WTC11 (cell line): Measurements from ENCODE around the gene ACSF2. TPM values are rescaled to one million over a fixed set of nuclear protein-coding genes. Genes with fewer than 3 reads are reported as not detected.

Experiments used
- ATAC-seq: fragments of 200-7000 bp; cut with Tn5 transposase; 2 replicates; pipeline ENCODE4 v1.10.0; 2021; ENCODE audit warnings: mild to moderate bottlenecking, moderate library complexity
- CTCF ChIA-PET: fragments of 300-600 bp; sonication (Branson Sonifier 250); formaldehyde crosslinking; loops from one replicate; lab custom pipeline; 2021; ENCODE audit warnings: antibody characterized with exemption; lab: Charles Lee
- POLR2A ChIA-PET: fragments of 350-600 bp; sonication (Branson Sonifier 250); formaldehyde crosslinking; loops from one replicate; lab custom pipeline; 2021; ENCODE audit warnings: antibody characterized with exemption; lab: Charles Lee
- DNase-seq: peaks from one replicate; pipeline ENCODE4 v3.0.0; 2021; ENCODE audit warnings: low spot score
- H3K27ac Mint-ChIP-seq: 2 replicates; pipeline ENCODE4 v1.8.0; 2021; ENCODE audit warnings: mixed read lengths
- H3K27me3 Mint-ChIP-seq: 2 replicates; pipeline ENCODE4 v1.8.0; 2021; ENCODE audit warnings: low read depth, mild to moderate bottlenecking, moderate library complexity, mixed read lengths
- H3K36me3 Mint-ChIP-seq: 2 replicates; pipeline ENCODE4 v1.8.0; 2021; ENCODE audit warnings: mixed read lengths
- H3K4me1 Mint-ChIP-seq: 2 replicates; pipeline ENCODE4 v1.8.0; 2022; ENCODE audit warnings: mixed read lengths
- H3K4me3 Mint-ChIP-seq: 2 replicates; pipeline ENCODE4 v1.8.0; 2021; ENCODE audit warnings: mild to moderate bottlenecking, moderate library complexity, mixed read lengths
- H3K9me3 Mint-ChIP-seq: 2 replicates; pipeline ENCODE4 v1.8.0; 2021; ENCODE audit warnings: mixed read lengths
- PREB ChIP-seq: sonication (generic); formaldehyde crosslinking; IDR thresholded peaks from 2 replicates; pipeline ENCODE4 v1.8.1; 2022; ENCODE audit warnings: mild to moderate bottlenecking, missing genetic modification reagents, moderate library complexity, borderline replicate concordance
- PRRX2 ChIP-seq: fragments of 250-450 bp; sonication (Bioruptor Pico); IDR thresholded peaks from 2 replicates; pipeline ENCODE4 v1.8.0; 2021; ENCODE audit warnings: mild to moderate bottlenecking
- SP1 ChIP-seq: sonication (generic); formaldehyde crosslinking; conservative IDR thresholded peaks from 2 replicates; pipeline ENCODE4 v1.8.1; 2022; ENCODE audit warnings: missing genetic modification reagents
- STAT6 ChIP-seq: sonication (generic); formaldehyde crosslinking; conservative IDR thresholded peaks from 2 replicates; pipeline ENCODE4 v1.8.1; 2023; ENCODE audit warnings: mild to moderate bottlenecking, low read depth, missing genetic modification reagents, moderate library complexity
- ZNF532 ChIP-seq: fragments of 250-450 bp; sonication (Bioruptor Pico); IDR thresholded peaks from 2 replicates; pipeline ENCODE4 v1.9.0; 2021; ENCODE audit warnings: mild to moderate bottlenecking, borderline replicate concordance
- total RNA-seq: library from RNA; stranded (reverse); gene quantifications from 3 replicates; pipeline ENCODE4 v1.2.3, GENCODE V29; 2021
- TF ChIP-seq, protein P1 (sequence below): sonication (generic); formaldehyde crosslinking; IDR thresholded peaks from 2 replicates; pipeline ENCODE4 v1.8.0; 2022; ENCODE audit warnings: mild to moderate bottlenecking, missing genetic modification reagents
- TF ChIP-seq, protein P2 (sequence below): sonication (generic); formaldehyde crosslinking; IDR thresholded peaks from 2 replicates; pipeline ENCODE4 v1.8.1; 2022; ENCODE audit warnings: low read depth, mild to moderate bottlenecking, moderate library complexity, missing genetic modification reagents, borderline replicate concordance
- TF ChIP-seq, protein P3 (sequence below): fragments of 250-450 bp; sonication (Bioruptor Pico); conservative IDR thresholded peaks from 2 replicates; pipeline ENCODE4 v1.9.0; 2021; ENCODE audit warnings: mild to moderate bottlenecking
- TF ChIP-seq, protein P4 (sequence below): sonication (generic); formaldehyde crosslinking; IDR thresholded peaks from 2 replicates; pipeline ENCODE4 v1.8.1; 2022; ENCODE audit warnings: missing genetic modification reagents, borderline replicate concordance
- TF ChIP-seq, protein P5 (sequence below): sonication (generic); formaldehyde crosslinking; IDR thresholded peaks from 2 replicates; pipeline ENCODE4 v1.8.0; 2022; ENCODE audit warnings: mild to moderate bottlenecking, missing genetic modification reagents

The ACSF2 gene
- total RNA-seq, 1 experiment from 2014 or later = 19.9 TPM

DNA sequence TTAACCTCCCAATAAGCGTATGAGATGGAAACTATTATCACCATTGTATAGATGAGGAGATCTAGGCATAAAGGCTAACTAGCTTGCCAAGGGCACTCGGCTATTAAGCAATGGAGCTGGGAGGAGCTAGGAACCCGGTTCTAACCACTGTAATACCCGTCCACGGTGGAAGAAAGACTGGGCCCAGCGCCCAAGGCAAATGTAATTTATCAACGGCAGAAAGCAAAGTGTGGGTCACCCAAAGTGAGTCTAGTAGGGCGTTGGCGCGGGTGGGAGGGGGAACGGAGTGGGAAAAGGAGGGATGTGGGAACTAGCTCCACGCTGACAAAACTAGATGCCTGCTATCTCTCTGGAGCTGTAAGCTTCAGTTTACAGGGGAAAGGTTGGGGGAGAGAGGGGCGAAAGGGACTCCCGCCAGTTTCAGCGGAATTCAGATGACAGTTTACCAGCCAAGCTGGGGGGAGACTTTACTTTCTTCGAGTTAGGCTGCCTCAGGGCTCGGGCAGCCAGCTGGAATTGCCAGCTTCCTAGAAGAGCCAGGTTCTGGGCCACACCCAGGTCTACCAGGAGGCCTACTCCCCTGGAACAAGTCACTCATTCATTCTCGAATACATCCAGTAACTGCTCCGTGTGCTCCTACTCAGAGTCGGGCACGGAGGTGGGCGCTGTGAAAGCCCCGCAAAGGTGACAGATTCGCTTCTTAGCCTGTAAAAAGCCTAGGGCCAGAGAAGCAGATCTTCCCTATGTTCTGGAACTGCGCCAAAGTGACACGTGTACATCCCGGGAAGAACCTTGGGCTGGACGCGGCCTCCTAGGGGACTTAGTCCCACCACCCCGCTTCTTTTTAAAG is 29.5 kb upstream of the ACSF2 start:
- POLR2A ChIA-PET = interaction anchor here (0.9 to 1.8 kb wide), 6 partner anchors 30 to 227 kb away, joined by 3 to 6 read pairs (median 3); partner anchors contain the start of gene ACSF2
- H3K36me3 Mint-ChIP-seq = peaks cover 46% of the 10 kb centered on the region
- peak overlapping the region; percentile 93 for H3K4me3 Mint-ChIP-seq
- H3K4me1 Mint-ChIP-seq = peaks cover 10% of the 10 kb centered on the region
- CTCF ChIA-PET = interaction anchor here (0.6 to 4.0 kb wide), 71 partner anchors 8 to 387 kb away, joined by 3 to 108 read pairs (median 6); partner anchors contain the start of genes ACSF2, CACNA1G, CHAD and EME1
- H3K27me3 Mint-ChIP-seq = peaks cover 7% of the 10 kb centered on the region
- 0 out of 2 replicates have a peak, but pooled peaks have one; percentile 14 for ATAC-seq
- H3K9me3 Mint-ChIP-seq = peaks cover 20% of the 10 kb centered on the region
- TF ChIP-seq PRRX2 (CRISPR knock-in tag) (no peak), SP1 (CRISPR knock-in tag) (no peak), STAT6 (no peak), ZNF532 (CRISPR knock-in tag) (no peak), PREB (CRISPR knock-in tag) (no peak)
- TF ChIP-seq, protein P1, sequence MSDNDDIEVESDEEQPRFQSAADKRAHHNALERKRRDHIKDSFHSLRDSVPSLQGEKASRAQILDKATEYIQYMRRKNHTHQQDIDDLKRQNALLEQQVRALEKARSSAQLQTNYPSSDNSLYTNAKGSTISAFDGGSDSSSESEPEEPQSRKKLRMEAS (CRISPR knock-in tag) = no peak
- TF ChIP-seq, protein P2, sequence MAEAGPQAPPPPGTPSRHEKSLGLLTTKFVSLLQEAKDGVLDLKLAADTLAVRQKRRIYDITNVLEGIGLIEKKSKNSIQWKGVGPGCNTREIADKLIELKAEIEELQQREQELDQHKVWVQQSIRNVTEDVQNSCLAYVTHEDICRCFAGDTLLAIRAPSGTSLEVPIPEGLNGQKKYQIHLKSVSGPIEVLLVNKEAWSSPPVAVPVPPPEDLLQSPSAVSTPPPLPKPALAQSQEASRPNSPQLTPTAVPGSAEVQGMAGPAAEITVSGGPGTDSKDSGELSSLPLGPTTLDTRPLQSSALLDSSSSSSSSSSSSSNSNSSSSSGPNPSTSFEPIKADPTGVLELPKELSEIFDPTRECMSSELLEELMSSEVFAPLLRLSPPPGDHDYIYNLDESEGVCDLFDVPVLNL (CRISPR knock-in tag) = no peak
- TF ChIP-seq, protein P3, sequence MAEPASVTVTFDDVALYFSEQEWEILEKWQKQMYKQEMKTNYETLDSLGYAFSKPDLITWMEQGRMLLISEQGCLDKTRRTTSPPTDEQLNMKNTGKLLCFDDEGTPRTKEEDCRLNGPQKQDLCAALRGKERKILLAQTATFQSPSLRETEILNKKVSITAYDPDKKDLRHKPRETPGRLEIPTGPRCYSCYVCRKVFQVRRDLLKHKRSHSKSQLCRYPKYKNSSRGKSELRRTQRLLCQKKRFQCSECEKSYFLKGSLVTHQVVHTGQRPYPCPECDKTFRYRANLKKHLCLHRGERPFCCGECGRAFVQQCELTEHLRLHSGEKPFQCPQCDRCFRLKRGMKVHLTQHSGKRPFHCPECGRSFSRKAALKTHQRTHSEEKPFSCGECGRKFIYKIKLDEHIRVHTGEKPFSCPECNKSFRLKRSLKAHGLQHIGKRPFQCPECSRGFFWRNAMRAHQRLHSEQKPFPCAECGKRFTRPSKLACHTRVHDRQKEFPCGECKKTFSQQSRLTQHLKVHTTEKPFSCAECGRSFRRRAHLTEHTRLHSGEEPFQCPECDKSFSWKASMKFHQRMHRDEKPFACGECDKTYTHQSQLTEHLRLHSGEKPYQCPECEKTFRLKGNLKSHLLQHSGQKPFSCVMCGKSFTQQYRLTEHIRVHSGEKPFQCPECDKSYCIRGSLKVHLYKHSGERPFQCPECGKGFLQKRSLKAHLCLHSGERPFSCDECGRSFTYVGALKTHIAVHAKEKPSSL (CRISPR knock-in tag) = no peak
- TF ChIP-seq, protein P4, sequence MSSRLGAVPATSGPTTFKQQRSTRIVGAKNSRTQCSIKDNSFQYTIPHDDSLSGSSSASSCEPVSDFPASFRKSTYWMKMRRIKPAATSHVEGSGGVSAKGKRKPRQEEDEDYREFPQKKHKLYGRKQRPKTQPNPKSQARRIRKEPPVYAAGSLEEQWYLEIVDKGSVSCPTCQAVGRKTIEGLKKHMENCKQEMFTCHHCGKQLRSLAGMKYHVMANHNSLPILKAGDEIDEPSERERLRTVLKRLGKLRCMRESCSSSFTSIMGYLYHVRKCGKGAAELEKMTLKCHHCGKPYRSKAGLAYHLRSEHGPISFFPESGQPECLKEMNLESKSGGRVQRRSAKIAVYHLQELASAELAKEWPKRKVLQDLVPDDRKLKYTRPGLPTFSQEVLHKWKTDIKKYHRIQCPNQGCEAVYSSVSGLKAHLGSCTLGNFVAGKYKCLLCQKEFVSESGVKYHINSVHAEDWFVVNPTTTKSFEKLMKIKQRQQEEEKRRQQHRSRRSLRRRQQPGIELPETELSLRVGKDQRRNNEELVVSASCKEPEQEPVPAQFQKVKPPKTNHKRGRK (CRISPR knock-in tag) = no peak
- TF ChIP-seq, protein P5, sequence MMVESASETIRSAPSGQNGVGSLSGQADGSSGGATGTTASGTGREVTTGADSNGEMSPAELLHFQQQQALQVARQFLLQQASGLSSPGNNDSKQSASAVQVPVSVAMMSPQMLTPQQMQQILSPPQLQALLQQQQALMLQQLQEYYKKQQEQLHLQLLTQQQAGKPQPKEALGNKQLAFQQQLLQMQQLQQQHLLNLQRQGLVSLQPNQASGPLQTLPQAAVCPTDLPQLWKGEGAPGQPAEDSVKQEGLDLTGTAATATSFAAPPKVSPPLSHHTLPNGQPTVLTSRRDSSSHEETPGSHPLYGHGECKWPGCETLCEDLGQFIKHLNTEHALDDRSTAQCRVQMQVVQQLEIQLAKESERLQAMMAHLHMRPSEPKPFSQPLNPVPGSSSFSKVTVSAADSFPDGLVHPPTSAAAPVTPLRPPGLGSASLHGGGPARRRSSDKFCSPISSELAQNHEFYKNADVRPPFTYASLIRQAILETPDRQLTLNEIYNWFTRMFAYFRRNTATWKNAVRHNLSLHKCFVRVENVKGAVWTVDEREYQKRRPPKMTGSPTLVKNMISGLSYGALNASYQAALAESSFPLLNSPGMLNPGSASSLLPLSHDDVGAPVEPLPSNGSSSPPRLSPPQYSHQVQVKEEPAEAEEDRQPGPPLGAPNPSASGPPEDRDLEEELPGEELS (CRISPR knock-in tag) = no peak
- TF ChIP-seq, all 79 proteins: peak for 0
- peak overlapping the region; percentile 91; the same call in 1 of the 2 replicates for H3K27ac Mint-ChIP-seq
- no peak for DNase-seq
